ENCODE data around the gene EEPD1. TPM values are rescaled to one million over a fixed set of nuclear protein-coding genes. Genes with fewer than 3 reads are reported as not detected.

The EEPD1 gene
- total RNA-seq, 2 donors from 2014 or later, result 21.9 to 30.1 TPM

DNA sequence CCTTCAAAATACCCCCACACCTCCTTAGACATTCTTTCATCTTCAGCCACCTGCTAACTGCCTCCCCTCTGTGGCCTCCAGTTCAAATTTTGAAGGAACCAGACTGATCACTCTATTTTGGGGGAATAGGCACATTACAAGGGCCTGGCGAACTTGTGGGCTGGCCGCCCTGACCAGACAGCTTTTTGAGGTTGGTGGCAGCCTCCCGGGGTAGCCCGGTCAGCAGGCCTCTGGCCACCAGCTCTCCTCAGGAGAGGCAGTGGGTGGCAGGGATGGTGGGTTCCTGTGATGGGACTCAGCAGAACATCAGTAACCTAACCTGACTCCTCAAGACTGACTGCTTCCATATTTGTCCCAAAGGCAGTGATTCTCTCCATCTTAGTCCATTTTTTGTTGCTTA is 17.4 kb upstream of the EEPD1 start:
- intact Hi-C loops (cut with DNase I), result no loop called here
- 98% methylated on average over 4 of the region's 4 CpGs for WGBS
- Histone ChIP-seq H3K27ac (no peak overlapping the region), H3K4me3 (no peak overlapping the region), H3K9me3 (no peaks in the 10 kb centered on the region), H3K4me1 (replicated peaks) (no peaks in the 10 kb centered on the region), H3K27me3 (replicated peaks; ENCODE audit: insufficient read depth) (no peaks in the 10 kb centered on the region), H3K36me3 (no peaks in the 10 kb centered on the region)
- DNase-seq (ENCODE audit: low spot score), result no peak
- no peak for TF ChIP-seq POLR2A (IDR thresholded peaks at IDR 0.05)
- TF ChIP-seq, protein P1, sequence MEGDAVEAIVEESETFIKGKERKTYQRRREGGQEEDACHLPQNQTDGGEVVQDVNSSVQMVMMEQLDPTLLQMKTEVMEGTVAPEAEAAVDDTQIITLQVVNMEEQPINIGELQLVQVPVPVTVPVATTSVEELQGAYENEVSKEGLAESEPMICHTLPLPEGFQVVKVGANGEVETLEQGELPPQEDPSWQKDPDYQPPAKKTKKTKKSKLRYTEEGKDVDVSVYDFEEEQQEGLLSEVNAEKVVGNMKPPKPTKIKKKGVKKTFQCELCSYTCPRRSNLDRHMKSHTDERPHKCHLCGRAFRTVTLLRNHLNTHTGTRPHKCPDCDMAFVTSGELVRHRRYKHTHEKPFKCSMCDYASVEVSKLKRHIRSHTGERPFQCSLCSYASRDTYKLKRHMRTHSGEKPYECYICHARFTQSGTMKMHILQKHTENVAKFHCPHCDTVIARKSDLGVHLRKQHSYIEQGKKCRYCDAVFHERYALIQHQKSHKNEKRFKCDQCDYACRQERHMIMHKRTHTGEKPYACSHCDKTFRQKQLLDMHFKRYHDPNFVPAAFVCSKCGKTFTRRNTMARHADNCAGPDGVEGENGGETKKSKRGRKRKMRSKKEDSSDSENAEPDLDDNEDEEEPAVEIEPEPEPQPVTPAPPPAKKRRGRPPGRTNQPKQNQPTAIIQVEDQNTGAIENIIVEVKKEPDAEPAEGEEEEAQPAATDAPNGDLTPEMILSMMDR (IDR thresholded peaks at IDR 0.05), result no peak
- no peak for TF ChIP-seq POLR2AphosphoS5 (IDR thresholded peaks at IDR 0.05)

DNA sequence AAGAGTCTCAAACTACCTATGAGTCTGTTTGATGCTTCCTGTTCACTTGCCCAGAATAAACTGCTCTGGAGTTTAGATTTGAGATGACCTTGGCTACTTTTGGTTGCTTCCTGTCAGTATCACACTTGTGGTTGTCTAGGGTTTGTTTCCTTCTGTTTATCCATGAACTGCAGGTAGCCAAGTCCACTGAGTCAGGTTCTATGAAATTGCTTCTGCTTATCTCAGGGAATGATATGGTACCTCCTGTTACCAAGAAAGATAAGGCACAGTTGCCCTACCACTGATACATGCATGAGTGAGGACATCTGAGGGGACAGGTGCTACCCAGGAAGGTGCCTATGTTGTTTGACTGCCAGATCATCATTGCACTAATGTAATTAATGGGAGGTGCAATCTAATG is 15.8 kb upstream of the EEPD1 start:
- no peak for TF ChIP-seq POLR2AphosphoS5 (IDR thresholded peaks at IDR 0.05)
- TF ChIP-seq POLR2A (IDR thresholded peaks at IDR 0.05), result no peak
- TF ChIP-seq, protein P1 (IDR thresholded peaks at IDR 0.05), result no peak
- intact Hi-C loops (cut with DNase I), result no loop called here
- Histone ChIP-seq H3K36me3 (no peaks in the 10 kb centered on the region), H3K27me3 (replicated peaks; ENCODE audit: insufficient read depth) (no peaks in the 10 kb centered on the region), H3K4me3 (no peak overlapping the region), H3K4me1 (replicated peaks) (no peaks in the 10 kb centered on the region), H3K9me3 (no peaks in the 10 kb centered on the region), H3K27ac (no peak overlapping the region)
- DNase-seq (ENCODE audit: low spot score), result no peak

DNA sequence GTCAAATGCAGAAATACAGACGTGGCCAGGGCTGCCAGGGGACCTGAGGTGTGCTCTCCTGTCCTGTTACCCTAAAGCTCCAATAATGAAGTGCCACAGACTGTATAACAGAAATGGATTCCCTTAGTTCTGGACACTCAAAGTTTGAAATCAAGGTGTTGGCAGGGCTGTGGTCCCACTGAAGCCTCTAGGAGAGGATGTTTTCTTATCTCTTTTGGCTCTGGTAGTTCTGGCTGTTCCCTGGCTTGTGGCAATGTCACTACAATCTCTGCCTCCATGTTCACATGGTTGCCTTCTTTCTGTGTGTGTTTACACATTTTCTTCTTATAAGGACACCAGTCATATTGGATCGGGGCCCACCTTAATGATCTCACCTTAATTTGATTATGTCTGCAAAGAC is 15.3 kb upstream of the EEPD1 start:
- Histone ChIP-seq H3K9me3 (no peaks in the 10 kb centered on the region), H3K27ac (no peak overlapping the region), H3K4me3 (no peak overlapping the region), H3K27me3 (replicated peaks; ENCODE audit: insufficient read depth) (no peaks in the 10 kb centered on the region), H3K36me3 (no peaks in the 10 kb centered on the region), H3K4me1 (replicated peaks) (no peaks in the 10 kb centered on the region)
- no peak for DNase-seq (ENCODE audit: low spot score)
- WGBS, result 67% methylated on average over 2 of the region's 2 CpGs
- TF ChIP-seq POLR2AphosphoS5 (IDR thresholded peaks at IDR 0.05), result no peak
- no peak for TF ChIP-seq POLR2A (IDR thresholded peaks at IDR 0.05)
- TF ChIP-seq, protein P1 (IDR thresholded peaks at IDR 0.05), result no peak
- intact Hi-C loops (cut with DNase I), result no loop called here

DNA sequence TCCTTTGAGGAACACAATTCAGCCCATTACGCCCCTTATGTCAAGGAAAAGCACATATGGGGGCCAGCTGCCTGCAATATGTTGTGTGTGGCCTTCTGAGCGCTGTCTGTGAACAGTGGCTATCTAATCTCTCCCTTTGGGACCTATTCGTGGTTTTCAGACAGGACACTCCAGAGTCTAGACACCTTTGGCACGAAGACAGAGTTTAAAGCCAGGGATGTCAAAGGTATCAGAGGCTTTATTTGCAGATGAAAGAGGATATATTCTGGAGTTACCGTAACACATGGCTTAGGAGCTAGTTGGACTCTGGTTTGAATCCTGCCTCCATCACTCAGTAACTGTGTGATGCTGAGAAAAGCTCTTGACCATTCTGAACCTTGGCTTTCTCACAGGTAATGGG is 14.8 kb upstream of the EEPD1 start:
- Histone ChIP-seq H3K27me3 (replicated peaks; ENCODE audit: insufficient read depth) (no peaks in the 10 kb centered on the region), H3K9me3 (no peaks in the 10 kb centered on the region), H3K27ac (no peak overlapping the region), H3K4me3 (no peak overlapping the region), H3K4me1 (replicated peaks) (no peaks in the 10 kb centered on the region), H3K36me3 (no peaks in the 10 kb centered on the region)
- WGBS, result 77% methylated on average over 5 of the region's 5 CpGs
- intact Hi-C loops (cut with DNase I), result no loop called here
- TF ChIP-seq POLR2A (IDR thresholded peaks at IDR 0.05), result no peak
- TF ChIP-seq POLR2AphosphoS5 (IDR thresholded peaks at IDR 0.05), result no peak
- TF ChIP-seq, protein P1 (IDR thresholded peaks at IDR 0.05), result no peak
- DNase-seq (ENCODE audit: low spot score), result no peak

DNA sequence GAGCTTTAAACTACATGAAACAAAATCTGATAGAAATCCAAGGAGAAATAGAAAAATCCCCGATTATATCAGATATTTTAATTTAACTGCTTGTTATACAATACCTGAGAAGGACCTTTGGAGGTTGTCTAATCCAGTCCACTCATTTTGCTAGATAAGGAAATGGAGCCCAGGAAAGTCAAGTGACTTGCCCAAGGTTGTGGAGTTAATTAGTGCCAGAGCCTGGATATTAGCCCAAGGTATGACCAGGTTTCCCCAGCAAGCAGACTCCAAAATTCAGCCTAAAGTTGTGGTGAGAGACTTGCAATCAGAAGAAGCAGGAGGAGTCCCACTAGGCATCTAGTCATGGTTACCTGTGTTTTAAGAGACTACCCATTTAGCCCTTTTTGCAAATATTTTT is 11.7 kb upstream of the EEPD1 start:
- 83% methylated on average over 1 of the region's 1 CpG for WGBS
- H3K27ac ChIP-seq, result no peak overlapping the region
- H3K36me3 ChIP-seq, result no peaks in the 10 kb centered on the region
- DNase-seq (ENCODE audit: low spot score), result no peak
- intact Hi-C loops (cut with DNase I), result no loop called here
- no peaks in the 10 kb centered on the region for H3K9me3 ChIP-seq
- H3K27me3 ChIP-seq (replicated peaks; ENCODE audit: insufficient read depth), result no peaks in the 10 kb centered on the region
- TF ChIP-seq, protein P1 (IDR thresholded peaks at IDR 0.05), result no peak
- TF ChIP-seq POLR2AphosphoS5 (IDR thresholded peaks at IDR 0.05) (no peak), POLR2A (IDR thresholded peaks at IDR 0.05) (no peak)
- H3K4me1 ChIP-seq (replicated peaks), result no peaks in the 10 kb centered on the region
- no peak overlapping the region for H3K4me3 ChIP-seq
